Keratinocyte (primary cell): ENCODE measurements around the gene OGDHL. TPM values are rescaled to one million over a fixed set of nuclear protein-coding genes. Genes with fewer than 3 reads are reported as not detected.

Experiments used
- DNase-seq: peaks from one replicate; pipeline ENCODE4 v3.0.0-alpha.2; 2011; ENCODE audit warnings: low read depth, missing footprints, low spot score
- FAIRE-seq: peaks from 2 replicates; lab custom pipeline; 2011; peaks lifted over from hg19 to GRCh38; lab: Jason Lieb, UNC
- H2AFZ ChIP-seq: 2 replicates; pipeline ENCODE4 v1.6.0; 2012; ENCODE audit warnings: low read length, control low read depth, inconsistent platforms; ENCODE audit not compliant: control insufficient read depth
- H3K27ac ChIP-seq: 2 replicates; pipeline ENCODE4 v1.5.1; 2011; ENCODE audit warnings: low read length; ENCODE audit not compliant: control insufficient read depth, insufficient read depth
- H3K27me3 ChIP-seq: 3 replicates; pipeline ENCODE4 v1.6.0; 2011; ENCODE audit warnings: low read length; ENCODE audit not compliant: control insufficient read depth, insufficient read depth; ENCODE audit errors: extremely low read depth
- H3K36me3 ChIP-seq, 2 experiments: 2 replicates in 1 of 2; 3 replicates in 1 of 2; pipeline ENCODE4 v1.5.1; 2011; ENCODE audit warnings: low read length in 2 of 2, mild to moderate bottlenecking in 1 of 2; ENCODE audit not compliant: control insufficient read depth in 2 of 2, insufficient read depth in 2 of 2; ENCODE audit errors: extremely low read depth in 1 of 2
- H3K4me1 ChIP-seq: 3 replicates; pipeline ENCODE4 v1.5.1; 2011; ENCODE audit warnings: low read length; ENCODE audit not compliant: control insufficient read depth, insufficient read depth; ENCODE audit errors: extremely low read depth
- H3K4me2 ChIP-seq: 3 replicates; pipeline ENCODE4 v1.6.0; 2011; ENCODE audit warnings: low read depth, low read length; ENCODE audit not compliant: control insufficient read depth, insufficient read depth; ENCODE audit errors: extremely low read depth
- H3K4me3 ChIP-seq, 3 experiments: fragments of 200-600 bp in 1 of 3; sonication (generic) in 1 of 3; 2 replicates in 2 of 3; 3 replicates in 1 of 3; pipeline ENCODE4 v1.5.1; 2011 to 2016; ENCODE audit warnings: low read length in 3 of 3, mild to moderate bottlenecking in 3 of 3, control low read depth in 2 of 3, inconsistent platforms in 1 of 3, low read depth in 1 of 3, mixed read lengths in 1 of 3, mixed run types in 1 of 3, moderate library complexity in 1 of 3; ENCODE audit not compliant: control insufficient read depth in 2 of 3, insufficient read depth in 2 of 3; ENCODE audit errors: extremely low read depth in 1 of 3
- H3K79me2 ChIP-seq: 2 replicates; pipeline ENCODE4 v1.6.0; 2012; ENCODE audit warnings: low read length; ENCODE audit not compliant: control insufficient read depth, insufficient read depth
- H3K9ac ChIP-seq: 3 replicates; pipeline ENCODE4 v1.6.0; 2011; ENCODE audit warnings: low read length; ENCODE audit not compliant: control insufficient read depth, insufficient read depth; ENCODE audit errors: extremely low read depth
- H3K9me1 ChIP-seq: 3 replicates; pipeline ENCODE4 v1.6.0; 2011; ENCODE audit warnings: low read length; ENCODE audit not compliant: control insufficient read depth, insufficient read depth; ENCODE audit errors: extremely low read depth
- H3K9me3 ChIP-seq: 2 replicates; pipeline ENCODE4 v1.5.1; 2012; ENCODE audit warnings: low read depth, low read length; ENCODE audit not compliant: control insufficient read depth
- H4K20me1 ChIP-seq: 3 replicates; pipeline ENCODE4 v1.6.0; 2011; ENCODE audit warnings: low read length; ENCODE audit not compliant: control insufficient read depth, insufficient read depth; ENCODE audit errors: extremely low read depth
- EZH2 ChIP-seq: IDR thresholded peaks from one replicate; pipeline ENCODE4 v1.6.1; 2012; ENCODE audit warnings: inconsistent platforms, mild to moderate bottlenecking, low read length, moderate library complexity
- dilution Hi-C: fragments of 300-500 bp; cut with MboI; formaldehyde crosslinking; loops from one replicate; pipeline ENCODE4 v1.7.0; 2020; ENCODE audit warnings: low sequenced_read_pairs; ENCODE audit not compliant: extremely low pct_ligation_motif_present
- polyA plus RNA-seq, 5 experiments: library from polyadenylated mRNA; depleted of rRNA in 3 of 5; stranded (reverse) in 3 of 5; stranded (forward) in 1 of 5; unstranded in 1 of 5; fragments of >200 nt; gene quantifications; 1 replicate in 1 of 5; 2 replicates in 3 of 5; 3 replicates in 1 of 5; pipeline versions ENCODE4 v1.2.1 to v1.2.3, GENCODE V29; 2011 to 2012; ENCODE audit warnings: missing spikeins in 2 of 5, low read depth in 1 of 5, low replicate concordance in 1 of 5
- TF ChIP-seq, protein P1 (sequence below), 3 experiments: IDR thresholded peaks in 1 of 3; conservative IDR thresholded peaks in 1 of 3; optimal IDR thresholded peaks in 1 of 3; 2 replicates in 2 of 3; 3 replicates in 1 of 3; pipeline versions ENCODE3 to v1.5.1; 2011; ENCODE audit warnings: low read length in 3 of 3, mild to moderate bottlenecking in 3 of 3, moderate library complexity in 2 of 3, control low read depth in 1 of 3, inconsistent platforms in 1 of 3; ENCODE audit not compliant: insufficient read depth in 2 of 3; ENCODE audit errors: extremely low read depth in 1 of 3

OGDHL gene
- polyA plus RNA-seq, 1 donor (not counting 4 experiments of a cell fraction or from before 2014, with no cell fraction given), result 0.09 TPM

DNA sequence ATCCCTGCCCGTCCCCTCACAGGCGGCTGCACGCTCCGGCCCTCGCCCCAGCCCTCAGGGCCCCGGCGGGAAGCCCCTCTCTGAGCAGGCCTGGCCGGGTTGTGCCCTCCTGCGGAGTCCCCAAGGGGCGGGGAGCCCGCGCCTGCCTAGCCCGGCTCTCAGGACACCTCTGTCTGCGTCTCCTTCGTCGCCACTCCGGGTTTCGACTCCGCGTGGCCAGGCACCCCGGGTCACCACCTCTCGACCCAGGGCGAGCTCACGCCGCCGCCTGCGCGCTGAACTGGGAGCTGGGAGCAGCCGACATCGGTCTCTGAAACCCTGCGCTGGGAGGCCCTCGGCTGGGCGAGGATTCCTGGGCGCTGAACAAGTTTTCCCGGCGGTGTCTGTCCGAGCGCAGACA lies 6.2 kb upstream of the OGDHL start:
- Histone ChIP-seq H3K4me1 (no peaks in the 10 kb centered on the region), H3K9me1 (no peaks in the 10 kb centered on the region), H3K4me2 (no peak overlapping the region), H4K20me1 (no peaks in the 10 kb centered on the region), H3K36me3 (no peaks in the 10 kb centered on the region), H3K27ac (no peak overlapping the region), H2AFZ (no peak overlapping the region), H3K9ac (no peak overlapping the region), H3K9me3 (no peaks in the 10 kb centered on the region), H3K27me3 (peaks cover 41% of the 10 kb centered on the region), H3K4me3 (no peak overlapping the region), H3K79me2 (no peaks in the 10 kb centered on the region)
- FAIRE-seq (no peak), DNase-seq (no peak)
- dilution Hi-C loops, result no loop called here
- TF ChIP-seq, protein P1, sequence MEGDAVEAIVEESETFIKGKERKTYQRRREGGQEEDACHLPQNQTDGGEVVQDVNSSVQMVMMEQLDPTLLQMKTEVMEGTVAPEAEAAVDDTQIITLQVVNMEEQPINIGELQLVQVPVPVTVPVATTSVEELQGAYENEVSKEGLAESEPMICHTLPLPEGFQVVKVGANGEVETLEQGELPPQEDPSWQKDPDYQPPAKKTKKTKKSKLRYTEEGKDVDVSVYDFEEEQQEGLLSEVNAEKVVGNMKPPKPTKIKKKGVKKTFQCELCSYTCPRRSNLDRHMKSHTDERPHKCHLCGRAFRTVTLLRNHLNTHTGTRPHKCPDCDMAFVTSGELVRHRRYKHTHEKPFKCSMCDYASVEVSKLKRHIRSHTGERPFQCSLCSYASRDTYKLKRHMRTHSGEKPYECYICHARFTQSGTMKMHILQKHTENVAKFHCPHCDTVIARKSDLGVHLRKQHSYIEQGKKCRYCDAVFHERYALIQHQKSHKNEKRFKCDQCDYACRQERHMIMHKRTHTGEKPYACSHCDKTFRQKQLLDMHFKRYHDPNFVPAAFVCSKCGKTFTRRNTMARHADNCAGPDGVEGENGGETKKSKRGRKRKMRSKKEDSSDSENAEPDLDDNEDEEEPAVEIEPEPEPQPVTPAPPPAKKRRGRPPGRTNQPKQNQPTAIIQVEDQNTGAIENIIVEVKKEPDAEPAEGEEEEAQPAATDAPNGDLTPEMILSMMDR (optimal IDR thresholded peaks at IDR 0.05 in 1 of 3, IDR thresholded peaks at IDR 0.05 in 1 of 3, conservative IDR thresholded peaks at IDR 0.05 in 1 of 3; ENCODE audit: extremely low read depth in 1 of 3, insufficient read depth in 2 of 3, low read length in 3 of 3), result no peak
- TF ChIP-seq EZH2, result no peak

DNA sequence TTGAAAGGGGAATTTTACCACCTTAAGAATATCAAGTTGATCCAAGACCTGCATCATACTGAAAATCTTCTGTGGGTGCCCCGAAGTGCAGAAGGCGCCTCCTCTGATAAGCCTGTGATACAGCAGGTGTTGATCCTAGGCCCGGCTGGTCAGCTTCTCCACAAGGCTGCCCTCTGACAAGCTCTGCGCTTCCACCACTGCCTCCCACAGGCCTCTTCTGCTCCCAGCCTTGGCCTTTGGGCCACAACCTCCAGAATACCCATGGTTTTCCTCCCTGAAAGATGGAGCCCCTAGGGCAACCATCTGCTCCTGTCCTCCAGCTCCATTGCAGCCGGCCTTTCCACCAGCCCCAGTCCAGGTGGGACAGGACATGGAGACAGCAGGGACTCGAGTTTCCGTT lies 5.6 kb upstream of the OGDHL start:
- Histone ChIP-seq H3K9me1 (no peaks in the 10 kb centered on the region), H3K36me3 (no peaks in the 10 kb centered on the region), H3K27ac (no peak overlapping the region), H3K4me1 (no peaks in the 10 kb centered on the region), H3K79me2 (no peaks in the 10 kb centered on the region), H3K4me3 (no peak overlapping the region), H4K20me1 (no peaks in the 10 kb centered on the region), H3K4me2 (no peak overlapping the region), H2AFZ (no peak overlapping the region), H3K9ac (no peak overlapping the region), H3K9me3 (no peaks in the 10 kb centered on the region), H3K27me3 (peaks cover 41% of the 10 kb centered on the region)
- no peak for FAIRE-seq
- DNase-seq, result no peak
- no peak for TF ChIP-seq EZH2
- TF ChIP-seq, protein P1 (optimal IDR thresholded peaks at IDR 0.05 in 1 of 3, IDR thresholded peaks at IDR 0.05 in 1 of 3, conservative IDR thresholded peaks at IDR 0.05 in 1 of 3; ENCODE audit: extremely low read depth in 1 of 3, insufficient read depth in 2 of 3, low read length in 3 of 3), result no peak
- dilution Hi-C loops, result no loop called here
